HEK293 (cell line): ENCODE data around the gene ICE2.

Experiments
- CTCF ChIA-PET: fragments of 350-600 bp; formaldehyde crosslinking; extraction: SDS; loops from one replicate; lab custom pipeline; 2021; ENCODE audit warnings: antibody characterized with exemption; lab: Yijun Ruan, JAX
- POLR2A ChIA-PET: fragments of 300-600 bp; formaldehyde crosslinking; extraction: SDS; loops from one replicate; lab custom pipeline; 2020; ENCODE audit warnings: antibody characterized with exemption, inconsistent platforms; lab: Yijun Ruan, JAX
- H3K27ac ChIP-seq: fragments of 200-500 bp; sonication (Bioruptor generic); 2 replicates; pipeline ENCODE4 v1.5.1; 2014; ENCODE audit warnings: low read depth, low read length, control low read depth, inconsistent platforms; ENCODE audit errors: extremely low read depth
- H3K36me3 ChIP-seq, 2 experiments: fragments of 200-500 bp in 1 of 2; sonication (Bioruptor generic) in 1 of 2; 1 replicate in 1 of 2; 2 replicates in 1 of 2; pipeline ENCODE4 v1.5.1; 2014 to 2017; ENCODE audit warnings: inconsistent platforms in 2 of 2, low read length in 2 of 2; ENCODE audit not compliant: control insufficient read depth in 2 of 2, insufficient read depth in 1 of 2
- H3K4me1 ChIP-seq: fragments of 200-500 bp; sonication (Bioruptor generic); 2 replicates; pipeline ENCODE4 v1.5.1; 2014; ENCODE audit warnings: mild to moderate bottlenecking, low read length, inconsistent platforms; ENCODE audit not compliant: control insufficient read depth, insufficient read depth
- H3K4me3 ChIP-seq: 2 replicates; pipeline ENCODE4 v1.5.1; 2011; ENCODE audit warnings: low read depth, mild to moderate bottlenecking, control low read depth, low read length, moderate library complexity
- H3K9me3 ChIP-seq: fragments of 200-500 bp; sonication (Bioruptor generic); 2 replicates; pipeline ENCODE4 v1.5.1; 2014; ENCODE audit warnings: low read depth, low read length, inconsistent platforms; ENCODE audit not compliant: control insufficient read depth, insufficient read depth
- CTCF ChIP-seq: fragments of 450-650 bp; formaldehyde crosslinking; IDR thresholded peaks from 2 replicates; pipeline ENCODE4 v1.5.1; 2016; ENCODE audit warnings: missing biosample characterization, missing genetic modification characterization
- GLIS1 ChIP-seq: fragments of 450-650 bp; formaldehyde crosslinking; IDR thresholded peaks from 2 replicates; pipeline ENCODE4 v1.5.1; 2016; ENCODE audit warnings: missing biosample characterization, missing genetic modification characterization
- IKZF3 ChIP-seq: fragments of 450-650 bp; IDR thresholded peaks from 2 replicates; pipeline ENCODE4 v1.5.0; 2018; ENCODE audit warnings: missing biosample characterization, mild to moderate bottlenecking, missing genetic modification characterization, moderate library complexity
- KLF1 ChIP-seq: fragments of 450-650 bp; formaldehyde crosslinking; IDR thresholded peaks from 2 replicates; pipeline ENCODE4 v1.5.1; 2016; ENCODE audit warnings: missing biosample characterization, missing genetic modification characterization
- KLF8 ChIP-seq: fragments of 450-650 bp; formaldehyde crosslinking; IDR thresholded peaks from 2 replicates; pipeline ENCODE4 v1.5.1; 2016; ENCODE audit warnings: missing biosample characterization, missing genetic modification characterization
- MEIS1 ChIP-seq: sonication (generic); formaldehyde crosslinking; IDR thresholded peaks from 2 replicates; pipeline ENCODE4 v1.8.1; 2022; ENCODE audit warnings: missing genetic modification reagents, mild to moderate bottlenecking, borderline replicate concordance
- MZF1 ChIP-seq: fragments of 450-650 bp; formaldehyde crosslinking; IDR thresholded peaks from 2 replicates; pipeline ENCODE4 v1.5.1; 2017; ENCODE audit warnings: missing biosample characterization, missing genetic modification characterization, borderline replicate concordance
- PRDM1 ChIP-seq: fragments of 450-650 bp; formaldehyde crosslinking; IDR thresholded peaks from 2 replicates; pipeline ENCODE4; 2016; ENCODE audit warnings: missing biosample characterization, missing genetic modification characterization
- PRDM6 ChIP-seq: fragments of 450-650 bp; formaldehyde crosslinking; IDR thresholded peaks from 2 replicates; pipeline ENCODE4 v1.5.1; 2017; ENCODE audit warnings: missing biosample characterization, missing genetic modification characterization
- ZBTB17 ChIP-seq: fragments of 450-650 bp; formaldehyde crosslinking; IDR thresholded peaks from 2 replicates; pipeline ENCODE4 v1.5.1; 2016; ENCODE audit warnings: missing biosample characterization, missing genetic modification characterization
- ZIC2 ChIP-seq: fragments of 450-650 bp; formaldehyde crosslinking; IDR thresholded peaks from 2 replicates; pipeline ENCODE4 v1.5.1; 2016; ENCODE audit warnings: missing biosample characterization, missing genetic modification characterization
- ZNF114 ChIP-seq: fragments of 450-650 bp; formaldehyde crosslinking; IDR thresholded peaks from 2 replicates; pipeline ENCODE4 v1.5.0; 2017; ENCODE audit warnings: missing biosample characterization, missing genetic modification characterization
- ZNF146 ChIP-seq: fragments of 450-650 bp; formaldehyde crosslinking; IDR thresholded peaks from 2 replicates; pipeline ENCODE4 v1.5.1; 2016; ENCODE audit warnings: missing biosample characterization, missing genetic modification characterization
- ZNF169 ChIP-seq: fragments of 450-650 bp; formaldehyde crosslinking; IDR thresholded peaks from 2 replicates; pipeline ENCODE4 v1.5.1; 2016; ENCODE audit warnings: missing biosample characterization, missing genetic modification characterization
- ZNF184 ChIP-seq: fragments of 450-650 bp; IDR thresholded peaks from 2 replicates; pipeline ENCODE4 v1.5.1; 2018; ENCODE audit warnings: missing biosample characterization, mild to moderate bottlenecking, missing genetic modification characterization
- ZNF2 ChIP-seq: fragments of 450-650 bp; formaldehyde crosslinking; IDR thresholded peaks from 2 replicates; pipeline ENCODE4 v1.5.1; 2016; ENCODE audit warnings: missing biosample characterization, missing genetic modification characterization
- ZNF24 ChIP-seq: fragments of 450-650 bp; formaldehyde crosslinking; IDR thresholded peaks from 2 replicates; pipeline ENCODE4 v1.5.1; 2016; ENCODE audit warnings: missing biosample characterization, missing genetic modification characterization
- ZNF335 ChIP-seq: fragments of 450-650 bp; formaldehyde crosslinking; conservative IDR thresholded peaks from 2 replicates; pipeline ENCODE4 v1.5.1; 2016; ENCODE audit warnings: missing biosample characterization, missing genetic modification characterization
- ZNF362 ChIP-seq: fragments of 450-650 bp; formaldehyde crosslinking; IDR thresholded peaks from 2 replicates; pipeline ENCODE4 v1.5.1; 2016; ENCODE audit warnings: missing biosample characterization, missing genetic modification characterization
- ZNF398 ChIP-seq: fragments of 450-650 bp; formaldehyde crosslinking; IDR thresholded peaks from 2 replicates; pipeline ENCODE4 v1.5.1; 2017; ENCODE audit warnings: missing biosample characterization, missing genetic modification characterization
- ZNF404 ChIP-seq: fragments of 450-650 bp; formaldehyde crosslinking; IDR thresholded peaks from 2 replicates; pipeline ENCODE4 v1.5.1; 2017; ENCODE audit warnings: missing biosample characterization, missing genetic modification characterization
- ZNF433 ChIP-seq: fragments of 450-650 bp; formaldehyde crosslinking; IDR thresholded peaks from 2 replicates; pipeline ENCODE4 v1.5.1; 2016; ENCODE audit warnings: missing biosample characterization, missing genetic modification characterization, low read depth
- ZNF521 ChIP-seq: fragments of 450-650 bp; formaldehyde crosslinking; IDR thresholded peaks from 2 replicates; pipeline ENCODE4 v1.5.1; 2017; ENCODE audit warnings: missing biosample characterization, mild to moderate bottlenecking, missing genetic modification characterization
- ZNF548 ChIP-seq: fragments of 450-650 bp; formaldehyde crosslinking; IDR thresholded peaks from 2 replicates; pipeline ENCODE4 v1.5.1; 2016; ENCODE audit warnings: missing biosample characterization, missing genetic modification characterization
- ZNF561 ChIP-seq: fragments of 450-650 bp; IDR thresholded peaks from 2 replicates; pipeline ENCODE4 v1.5.1; 2018; ENCODE audit warnings: missing biosample characterization, missing genetic modification characterization, borderline replicate concordance
- ZNF747 ChIP-seq: fragments of 450-650 bp; formaldehyde crosslinking; IDR thresholded peaks from 2 replicates; pipeline ENCODE4 v1.5.1; 2016; ENCODE audit warnings: missing biosample characterization, missing genetic modification characterization
- ZNF791 ChIP-seq: fragments of 450-650 bp; formaldehyde crosslinking; IDR thresholded peaks from 2 replicates; pipeline ENCODE4 v1.5.1; 2016; ENCODE audit warnings: missing biosample characterization, missing genetic modification characterization
- ZSCAN23 ChIP-seq: fragments of 450-650 bp; formaldehyde crosslinking; IDR thresholded peaks from 2 replicates; pipeline ENCODE4 v1.5.1; 2016; ENCODE audit warnings: missing biosample characterization, missing genetic modification characterization

The ICE2 gene

GRCh38 chr15:60397772-60398445 lies 81.0 kb downstream of the ICE2 start, which contains the start of gene ANXA2 (continued):
- peak; percentile 29 for TF ChIP-seq ZNF398 (tag by site-specific recombination)
- peak; percentile 87; the same call in 1 of the 2 replicates for TF ChIP-seq MZF1 (tag by site-specific recombination)
- no peak for TF ChIP-seq MEIS1 (CRISPR knock-in tag)
- TF ChIP-seq KLF8 (tag by site-specific recombination), result 0 out of 2 replicates have a peak, but pooled peaks have one; percentile 2
- TF ChIP-seq ZNF24, result no peak
- peak; percentile 93 for TF ChIP-seq ZNF335 (tag by site-specific recombination)
- TF ChIP-seq ZNF362 (tag by site-specific recombination), result 0 out of 2 replicates have a peak, but pooled peaks have one; percentile 32
- TF ChIP-seq KLF1 (tag by site-specific recombination), result peak; percentile 35
- TF ChIP-seq ZBTB17 (tag by site-specific recombination), result peak; percentile 60
- TF ChIP-seq, all 188 proteins: peak for 11

- Histone ChIP-seq H3K36me3 (peaks cover 0 to 26% of the 10 kb centered on the region in 2 experiments; a peak in 2 of 3 replicates), H3K4me3 (peak overlapping the region; percentile 88), H3K4me1 (peaks cover 25% of the 10 kb centered on the region), H3K9me3 (no peaks in the 10 kb centered on the region), H3K27ac (peak overlapping the region; percentile 79)
- ChIA-PET CTCF (interaction anchor here (0.7 to 1.1 kb wide), 2 partner anchors 14 to 37 kb away, joined by 3 to 4 read pairs; no protein-coding TSS in a partner anchor), POLR2A (interaction anchor here (1.1 to 1.4 kb wide), 4 partner anchors 23 to 47 kb away, joined by 5 to 11 read pairs (median 6); no protein-coding TSS in a partner anchor)
- TF ChIP-seq ZNF114 (tag by site-specific recombination) (no peak), ZNF433 (no peak), ZNF548 (tag by site-specific recombination) (no peak), ZNF521 (tag by site-specific recombination) (no peak), PRDM1 (no peak), IKZF3 (tag by site-specific recombination) (no peak), PRDM6 (tag by site-specific recombination) (no peak), ZIC2 (tag by site-specific recombination) (peak; percentile 73), ZNF2 (tag by site-specific recombination) (no peak), ZNF146 (tag by site-specific recombination) (no peak), ZBTB17 (tag by site-specific recombination) (no peak), CTCF (tag by site-specific recombination) (no peak), ZNF561 (tag by site-specific recombination) (no peak), GLIS1 (tag by site-specific recombination) (no peak; the same call in 1 of the 2 replicates), ZNF791 (no peak), ZNF169 (no peak), ZNF404 (tag by site-specific recombination) (no peak), ZNF747 (tag by site-specific recombination) (no peak), ZSCAN23 (tag by site-specific recombination) (no peak), ZNF184 (tag by site-specific recombination) (no peak)
Measured at GRCh38 chr15:60396958-60397771, 81.8 kb downstream of the ICE2 start.
